Measurements from ENCODE around the gene GALP. TPM values are rescaled to one million over a fixed set of nuclear protein-coding genes. Genes with fewer than 3 reads are reported as not detected.

Gene GALP
- total RNA-seq, 4 donors from 2014 or later: not detected

- no peaks in the 10 kb centered on the region for H3K27me3 ChIP-seq
- DNase-seq (ENCODE audit: low spot score in 2 of 2): no peak
- H3K36me3 ChIP-seq: peaks cover 0 to 73% (median 0%) of the 10 kb centered on the region in 3 donors
- no peak overlapping the region for H3K4me3 ChIP-seq
- H3K27ac ChIP-seq: no peak overlapping the region
- H3K4me1 ChIP-seq: no peaks in the 10 kb centered on the region
- no peaks in the 10 kb centered on the region for H3K9me3 ChIP-seq
- WGBS, 2 donors: 91 to 95% methylated on average over 9 of the region's 9 CpGs
- TF ChIP-seq CTCF (IDR thresholded peaks at IDR 0.05): no peak
- TF ChIP-seq POLR2A (IDR thresholded peaks at IDR 0.05): no peak
- TF ChIP-seq EP300 (IDR thresholded peaks at IDR 0.05): no peak
These were observed 16.7 kb upstream of the GALP start for GRCh38 chr19:56159009-56159559.

- DNase-seq (ENCODE audit: low spot score in 2 of 2): no peak
- Histone ChIP-seq H3K9me3 (no peaks in the 10 kb centered on the region), H3K27me3 (no peaks in the 10 kb centered on the region), H3K27ac (no peak overlapping the region), H3K4me1 (no peaks in the 10 kb centered on the region), H3K36me3 (peaks cover 0 to 68% (median 0%) of the 10 kb centered on the region in 3 donors), H3K4me3 (no peak overlapping the region)
- TF ChIP-seq POLR2A (IDR thresholded peaks at IDR 0.05): no peak
- no peak for TF ChIP-seq EP300 (IDR thresholded peaks at IDR 0.05)
- no peak for TF ChIP-seq CTCF (IDR thresholded peaks at IDR 0.05)
- 96 to 97% methylated on average over 27 to 50 of the region's 69 CpGs for WGBS, 2 donors
These were observed 16.1 kb upstream of the GALP start for GRCh38 chr19:56159622-56160271.

GRCh38 chr19:56161534-56161933, 14.3 kb upstream of the GALP start:
- H3K27me3 ChIP-seq: no peaks in the 10 kb centered on the region
- TF ChIP-seq EP300 (IDR thresholded peaks at IDR 0.05) (no peak), CTCF (IDR thresholded peaks at IDR 0.05) (no peak), POLR2A (IDR thresholded peaks at IDR 0.05) (no peak)
- 95% methylated on average over 10 to 11 of the region's 11 CpGs for WGBS, 2 donors
- H3K4me3 ChIP-seq: no peak overlapping the region
- H3K27ac ChIP-seq: no peak overlapping the region
- H3K4me1 ChIP-seq: no peaks in the 10 kb centered on the region
- no peak for DNase-seq (ENCODE audit: low spot score in 2 of 2)
- H3K36me3 ChIP-seq: peaks cover 0 to 52% (median 0%) of the 10 kb centered on the region in 3 donors
- H3K9me3 ChIP-seq: no peaks in the 10 kb centered on the region

- Histone ChIP-seq H3K4me3 (no peak overlapping the region), H3K4me1 (no peaks in the 10 kb centered on the region), H3K27me3 (no peaks in the 10 kb centered on the region), H3K27ac (no peak overlapping the region), H3K9me3 (no peaks in the 10 kb centered on the region), H3K36me3 (peaks cover 0 to 45% (median 0%) of the 10 kb centered on the region in 3 donors)
- no peak for TF ChIP-seq POLR2A (IDR thresholded peaks at IDR 0.05)
- TF ChIP-seq EP300 (IDR thresholded peaks at IDR 0.05): no peak
- TF ChIP-seq CTCF (IDR thresholded peaks at IDR 0.05): no peak
- WGBS, 2 donors: 62 to 74% methylated on average over 9 of the region's 9 CpGs
- DNase-seq (ENCODE audit: low spot score in 2 of 2): no peak
These were observed 13.6 kb upstream of the GALP start for GRCh38 chr19:56162258-56162657.

- Histone ChIP-seq H3K27ac (no peak overlapping the region), H3K27me3 (no peaks in the 10 kb centered on the region), H3K36me3 (peaks cover 0 to 36% (median 0%) of the 10 kb centered on the region in 3 donors), H3K9me3 (no peaks in the 10 kb centered on the region), H3K4me1 (no peaks in the 10 kb centered on the region), H3K4me3 (no peak overlapping the region)
- TF ChIP-seq EP300 (IDR thresholded peaks at IDR 0.05) (no peak), POLR2A (IDR thresholded peaks at IDR 0.05) (no peak)
- WGBS, 2 donors: 89 to 92% methylated on average over 13 of the region's 13 CpGs
- DNase-seq (ENCODE audit: low spot score in 2 of 2): no peak
These were observed 12.7 kb upstream of the GALP start for GRCh38 chr19:56163097-56163496.
